Cerebellar cortex (tissue), 1 donor: ENCODE data around the gene AVPR2.

Source experiments
- DNase-seq: peaks from one replicate; pipeline ENCODE4 v3.0.0-alpha.2; 2015; ENCODE audit warnings: low spot score

The AVPR2 gene

DNA sequence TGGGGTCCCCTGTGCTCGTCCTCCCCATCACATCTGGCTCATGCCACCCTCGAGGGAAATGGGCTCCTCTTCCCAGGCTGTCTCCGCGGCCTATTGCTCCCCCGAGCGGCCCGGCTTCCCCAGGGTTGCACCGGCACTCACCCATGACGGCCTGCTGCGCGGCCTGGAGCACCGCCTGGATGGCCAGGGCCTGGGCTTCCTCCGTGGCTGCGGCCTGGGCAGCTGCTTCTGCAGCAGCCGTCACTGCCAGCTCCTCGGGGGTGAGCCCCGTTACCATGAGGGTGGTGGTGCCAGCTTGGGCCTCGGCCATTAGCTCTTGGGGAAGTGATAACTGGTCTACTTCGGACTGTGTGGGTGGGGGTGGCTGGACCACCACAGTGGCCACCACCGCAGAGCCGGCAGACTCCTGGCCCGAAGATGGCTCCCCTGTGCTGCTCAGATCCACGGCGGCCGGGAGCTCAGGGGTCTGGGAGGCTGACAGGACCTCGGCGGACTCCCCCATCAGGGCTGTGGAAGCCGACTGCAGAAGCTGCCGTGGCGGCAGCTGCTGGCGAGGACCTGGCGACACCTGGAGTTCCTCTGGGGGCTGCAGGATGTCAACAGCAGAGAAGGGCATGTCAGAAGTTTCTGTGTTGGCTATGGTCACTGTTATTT, 48.0 kb downstream of the AVPR2 start:
- no peak for DNase-seq

DNA sequence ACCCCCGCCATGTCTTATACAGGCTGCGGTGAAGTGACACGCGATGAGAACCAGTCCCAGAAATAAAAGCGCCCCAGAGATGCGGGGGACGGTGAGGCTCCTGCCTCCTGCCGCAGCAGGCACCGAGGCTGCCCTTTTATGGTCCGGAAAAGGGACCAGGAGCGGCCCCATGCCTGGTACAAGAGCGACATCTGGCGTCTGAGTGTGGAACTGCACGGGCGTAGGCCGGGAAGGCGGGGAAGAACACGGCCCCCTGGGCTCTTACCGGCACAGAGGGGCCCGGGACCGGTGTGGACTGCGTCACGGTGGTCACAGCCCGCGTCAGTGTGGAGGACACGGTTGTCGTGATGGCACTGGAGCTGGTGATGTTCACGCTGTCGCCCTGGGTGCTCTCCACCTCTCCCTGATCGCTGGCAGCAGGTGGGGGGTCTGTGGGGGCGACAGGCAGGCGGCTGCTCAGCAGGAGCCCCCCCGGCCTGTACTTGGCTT, 48.9 kb downstream of the AVPR2 start:
- peak; percentile 67 for DNase-seq

DNA sequence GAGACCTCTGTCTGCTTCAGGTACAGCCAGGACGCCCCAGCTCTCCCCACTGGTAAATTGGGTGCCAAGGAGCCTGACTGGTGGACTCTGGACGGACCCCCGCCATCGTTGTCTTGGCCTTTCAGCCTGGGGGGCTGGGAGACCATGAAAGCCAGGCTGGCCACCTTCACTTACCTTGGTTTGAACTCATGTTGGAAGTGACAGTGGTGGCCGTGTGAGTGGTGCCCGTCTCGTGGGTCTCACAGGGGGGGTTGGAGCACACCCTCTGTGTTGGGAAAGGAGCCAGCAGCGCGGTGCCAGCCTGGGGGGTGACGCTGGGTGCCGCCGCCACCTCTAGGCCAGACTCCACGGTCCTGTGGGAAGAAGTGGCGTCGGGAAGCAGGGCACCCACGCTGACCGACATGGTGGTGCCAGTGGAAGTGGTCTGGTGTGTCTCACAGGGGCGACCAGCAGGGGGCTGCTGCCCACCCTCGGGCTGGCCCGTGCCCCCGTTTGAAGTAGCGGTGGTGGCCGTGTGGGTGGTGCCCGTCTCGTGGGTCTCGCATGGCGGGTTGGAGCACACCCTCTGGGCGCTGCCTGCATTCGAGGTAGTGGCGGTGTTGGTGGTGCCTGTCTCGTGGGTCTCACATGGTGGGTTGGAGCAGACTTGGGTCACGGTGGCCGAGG, 49.6 kb downstream of the AVPR2 start:
- DNase-seq = no peak

DNA sequence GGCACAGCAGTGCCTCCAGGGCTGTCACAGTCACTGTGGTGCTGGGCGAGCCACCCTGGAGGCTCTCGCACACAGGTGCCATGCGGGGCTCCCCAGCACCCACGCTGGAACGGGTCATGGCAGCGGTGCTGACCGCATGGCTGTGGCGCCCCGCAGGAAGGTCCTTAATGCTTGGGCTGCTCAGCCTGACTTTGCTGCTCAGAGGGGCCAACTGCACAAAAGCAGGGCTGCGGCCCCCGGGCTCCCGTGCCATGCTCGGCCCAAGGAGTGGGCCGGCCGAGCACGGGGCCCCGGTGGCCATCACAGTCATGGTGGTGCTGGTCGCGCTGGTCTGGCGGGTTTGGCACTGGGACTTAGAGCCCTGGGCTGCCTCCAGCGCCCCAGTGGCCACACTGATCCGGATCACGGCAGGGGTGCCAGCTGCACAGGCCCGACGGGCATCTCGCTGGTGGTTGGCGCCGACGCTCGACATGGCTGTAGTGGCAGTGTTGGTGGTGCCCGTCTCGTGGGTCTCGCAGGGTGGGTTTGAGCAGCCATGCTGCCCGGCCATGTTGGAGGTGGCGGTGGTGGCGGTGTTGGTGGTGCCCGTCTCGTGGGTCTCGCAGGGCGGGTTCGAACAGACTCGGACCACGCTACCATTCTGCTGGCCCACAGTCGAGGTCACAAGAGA, 50.2 kb downstream of the AVPR2 start:
- DNase-seq = no peak

DNA sequence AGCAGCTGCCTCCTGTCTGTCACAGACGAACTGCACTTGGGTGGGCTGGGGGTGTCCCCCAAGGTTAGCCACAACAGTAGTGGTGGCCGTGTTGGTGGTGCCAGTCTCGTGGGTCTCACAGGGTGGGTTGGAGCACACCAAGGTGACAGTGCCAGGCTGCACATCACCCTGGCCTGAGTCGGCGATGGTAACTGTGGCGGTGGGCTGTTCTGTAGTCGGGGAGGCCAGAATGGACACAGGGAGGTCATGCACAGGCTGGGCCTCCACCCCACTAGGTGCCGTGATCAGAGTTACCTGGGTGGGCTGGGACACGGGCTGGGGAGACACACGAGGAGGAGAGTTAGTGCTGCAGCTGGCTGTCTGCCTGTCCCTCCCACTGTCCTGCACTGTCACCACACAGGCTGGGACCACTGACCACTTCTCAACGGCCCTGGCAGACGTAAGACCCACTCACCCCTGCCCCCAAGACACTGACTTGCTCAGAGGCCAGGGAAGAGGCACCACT, 50.8 kb downstream of the AVPR2 start:
- DNase-seq = no peak

DNA sequence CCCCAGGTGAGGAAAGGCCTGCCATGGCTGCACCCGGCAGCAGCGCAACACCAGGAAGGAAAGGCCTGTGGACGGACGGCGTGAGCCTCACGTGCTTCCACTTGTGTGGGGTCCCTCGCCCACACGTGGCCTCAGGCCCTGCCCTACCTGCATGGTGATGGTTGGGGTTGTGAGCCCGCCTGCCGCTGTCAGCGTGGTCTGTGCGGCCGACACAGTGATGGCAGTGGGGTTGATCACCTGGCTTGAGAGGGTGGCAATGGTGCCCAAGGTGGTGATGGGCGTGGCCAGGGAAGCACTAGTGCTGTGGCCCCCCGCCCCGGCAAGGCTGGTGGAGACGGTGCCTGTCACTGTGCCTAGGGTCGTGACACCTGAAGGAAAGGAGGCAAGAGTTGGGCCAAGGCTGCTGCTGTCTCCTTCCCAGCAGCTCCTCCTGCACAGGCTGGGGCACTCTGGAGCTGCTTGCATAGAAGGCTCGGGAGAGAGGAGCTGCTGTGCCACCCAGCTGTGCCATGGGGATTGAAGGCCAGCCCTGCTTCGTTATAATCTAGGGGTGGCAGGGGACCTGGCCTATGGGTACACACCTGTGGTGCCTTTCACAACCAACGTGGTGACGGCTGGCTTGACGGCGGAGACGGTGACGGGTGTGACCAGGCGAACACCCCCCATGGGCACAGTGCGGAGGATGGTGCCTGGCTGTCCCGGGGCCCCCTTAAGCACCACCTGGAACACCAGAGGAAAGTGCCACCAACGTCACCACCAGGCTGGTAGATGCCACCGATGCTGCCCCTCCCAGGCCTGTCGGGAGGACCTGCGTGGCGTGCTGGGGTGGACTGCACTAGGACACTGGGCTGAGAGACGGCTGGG, 51.8 kb downstream of the AVPR2 start:
- DNase-seq = no peak
